HG02642 (cell line): Measurements from ENCODE around the gene IHH.

Source experiments
- ATAC-seq: cut with Tn5 transposase; IDR thresholded peaks from one replicate; pipeline ENCODE4 v1.9.1; 2021; ENCODE audit warnings: mild to moderate bottlenecking; ENCODE audit not compliant: unreplicated experiment, poor library complexity

The IHH gene

DNA sequence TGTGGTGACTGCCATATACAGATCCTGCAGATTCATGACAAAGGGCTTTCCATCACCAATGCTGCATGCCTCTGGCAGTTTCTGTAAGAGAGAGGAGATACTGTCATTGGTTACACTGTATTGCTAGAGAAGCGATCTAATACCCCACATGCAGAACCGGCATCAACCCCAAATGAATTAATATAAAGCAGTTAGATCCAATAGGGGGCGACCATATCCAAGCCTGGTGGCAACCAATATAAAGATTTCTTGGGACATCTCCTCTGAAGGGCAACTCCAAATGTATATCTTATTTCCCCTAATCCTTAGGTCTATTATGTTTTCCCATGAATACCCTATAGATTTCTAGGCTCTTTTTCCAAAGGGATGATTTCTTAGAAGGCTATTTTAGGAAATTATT is 17.4 kb upstream of the IHH start:
- ATAC-seq, result no peak

- no peak for ATAC-seq
These were observed 15.5 kb upstream of the IHH start for GRCh38 chr2:219076253-219076652.

- ATAC-seq, result no peak
These were observed 12.8 kb upstream of the IHH start for GRCh38 chr2:219073413-219074129.

DNA sequence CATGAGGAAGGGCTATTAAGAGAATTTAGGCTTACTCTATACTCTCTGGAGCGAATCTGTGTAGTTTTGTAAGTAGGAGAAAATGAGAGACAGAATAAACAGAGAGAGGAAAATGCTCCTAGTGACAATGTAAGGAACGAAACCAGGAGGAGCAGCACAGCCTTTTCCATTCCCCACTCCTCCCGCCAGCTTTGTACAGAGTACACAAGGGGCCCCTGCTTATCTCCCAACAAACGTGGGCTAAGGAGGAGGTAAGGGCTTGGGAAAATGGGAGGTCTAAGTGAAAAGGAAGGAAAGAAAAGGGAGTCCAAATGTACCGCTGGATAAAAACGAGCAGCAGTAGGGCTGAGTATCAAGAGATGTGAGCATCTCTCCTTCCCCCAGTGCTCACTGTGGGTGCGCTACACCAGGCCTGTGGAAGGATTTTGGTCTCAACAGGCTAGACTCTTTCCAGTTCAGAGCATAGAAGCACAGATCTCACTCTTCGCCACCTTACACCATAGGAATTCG is 12.1 kb upstream of the IHH start:
- ATAC-seq, result no peak

DNA sequence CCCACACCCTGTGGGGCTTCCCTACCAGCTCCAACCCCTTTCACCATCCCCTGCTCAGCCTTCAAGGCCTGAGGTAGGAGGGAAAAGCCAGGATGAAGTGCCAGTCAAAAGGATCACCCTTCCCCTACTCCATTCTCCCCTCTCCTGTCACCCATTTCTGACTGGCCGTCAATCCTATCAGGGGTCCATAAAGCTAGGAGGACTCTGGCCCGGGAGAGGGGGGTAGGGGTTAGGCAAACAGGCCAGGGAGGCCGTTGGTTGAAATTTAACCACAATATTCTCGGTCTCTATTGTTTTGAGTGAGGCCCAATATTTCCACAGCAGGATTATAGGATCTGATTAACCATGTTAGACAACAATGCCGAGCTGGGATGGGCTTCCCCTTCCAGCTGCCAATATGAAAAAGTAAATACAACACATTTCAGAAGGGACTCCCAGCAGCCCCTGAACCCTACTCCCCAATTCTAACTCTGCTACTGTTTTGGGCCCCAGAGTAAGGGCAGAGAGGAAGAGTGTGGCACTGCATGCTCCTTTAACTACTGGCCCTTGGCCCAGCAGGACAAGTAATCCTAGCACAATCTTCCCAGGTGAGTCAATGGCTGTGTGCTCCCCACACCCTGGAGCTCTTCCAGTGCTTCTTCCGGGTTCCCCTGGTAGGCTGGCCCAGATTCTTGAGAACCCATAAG is 10.6 kb upstream of the IHH start:
- no peak for ATAC-seq

- ATAC-seq, result no peak
These were observed 4.8 kb upstream of the IHH start for GRCh38 chr2:219065484-219065883.

GRCh38 chr2:219062081-219062480 is 1.4 kb upstream of the IHH start:
- ATAC-seq, result no peak

DNA sequence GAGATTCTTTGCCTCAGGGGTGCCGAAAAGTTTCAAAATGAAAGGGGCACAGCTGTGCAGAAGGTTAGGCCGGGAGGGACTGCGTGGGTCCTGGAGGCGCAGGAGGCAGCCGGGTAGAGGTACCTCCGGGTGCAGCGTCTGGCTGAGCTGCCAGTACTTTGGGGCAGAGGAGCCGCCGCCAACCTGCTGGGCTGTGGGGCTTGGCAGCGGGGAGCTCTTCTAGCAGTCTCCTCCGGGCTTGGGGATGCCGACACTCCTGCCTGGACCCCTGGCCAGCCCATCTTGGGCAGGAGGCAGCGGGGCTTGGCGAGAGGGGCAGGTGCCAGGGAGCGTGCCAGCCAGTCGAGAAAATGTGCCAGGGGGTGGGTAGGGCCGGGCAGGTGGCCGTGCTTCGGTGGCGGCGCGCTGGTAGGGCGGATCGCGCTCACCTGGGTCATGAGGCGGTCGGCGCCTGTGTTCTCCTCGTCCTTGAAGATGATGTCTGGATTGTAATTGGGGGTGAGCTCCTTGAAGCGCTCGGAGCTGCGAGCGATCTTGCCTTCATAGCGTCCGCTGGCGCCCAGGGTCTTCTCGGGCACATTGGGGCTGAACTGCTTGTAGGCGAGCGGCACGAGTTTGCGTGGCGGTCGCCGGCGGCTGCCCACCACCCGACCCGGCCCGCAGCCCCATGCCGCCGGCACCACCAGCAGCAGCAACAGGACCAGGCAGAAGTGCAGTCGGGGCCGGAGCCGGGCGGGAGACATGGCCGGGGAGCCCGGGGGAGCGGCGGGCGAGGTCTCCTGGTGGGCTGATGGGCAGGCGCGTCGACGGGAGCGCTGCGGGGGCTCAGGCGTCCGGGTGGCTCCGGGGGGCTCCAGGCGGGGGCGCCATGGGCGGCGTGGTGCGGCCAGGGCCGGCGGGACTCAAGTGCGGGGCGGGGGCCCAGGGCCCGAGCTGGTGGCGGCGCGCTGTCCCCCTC is 717 bp downstream of the IHH start:
- ATAC-seq, result no peak

- ATAC-seq, result no peak
These were observed 1.4 kb downstream of the IHH start for GRCh38 chr2:219059375-219059724.

GRCh38 chr2:219058541-219059374 is 2.0 kb downstream of the IHH start:
- no peak for ATAC-seq

GRCh38 chr2:219057709-219058540 is 2.8 kb downstream of the IHH start:
- peak; percentile 95 for ATAC-seq

DNA sequence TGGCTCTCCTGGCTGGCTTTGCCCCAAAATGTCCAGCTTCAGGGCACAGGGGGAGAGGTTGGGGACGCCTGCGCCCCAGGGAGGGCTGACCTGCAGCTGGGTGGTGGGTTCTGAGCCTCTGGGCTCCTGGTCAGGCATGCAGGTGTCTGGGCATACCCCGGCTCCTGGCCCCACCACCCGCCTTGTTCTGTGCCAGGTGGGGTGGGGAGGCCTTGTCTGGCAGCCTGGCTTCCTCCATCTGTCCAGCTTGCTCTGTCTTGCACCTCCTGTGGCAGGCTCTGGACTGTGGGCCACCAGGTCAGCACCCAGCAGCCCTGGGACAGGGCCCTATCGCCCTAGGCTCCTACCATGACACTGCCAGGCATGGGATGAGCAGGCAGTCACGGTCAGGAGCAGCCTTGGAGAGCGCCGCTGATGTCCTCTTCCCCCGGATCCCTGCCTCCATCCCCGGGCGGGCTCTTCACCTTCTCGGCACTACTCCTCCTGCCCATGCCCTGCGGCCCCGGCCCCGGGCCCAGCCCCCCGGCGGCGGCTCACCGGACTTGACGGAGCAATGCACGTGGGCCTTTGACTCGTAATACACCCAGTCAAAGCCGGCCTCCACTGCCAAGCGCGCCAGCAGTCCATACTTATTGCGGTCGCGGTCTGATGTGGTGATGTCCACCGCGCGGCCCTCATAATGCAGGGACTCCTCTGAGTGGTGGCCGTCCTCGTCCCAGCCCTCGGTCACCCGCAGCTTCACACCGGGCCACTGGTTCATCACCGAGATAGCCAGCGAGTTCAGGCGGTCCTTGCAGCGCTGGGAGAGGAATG is 3.6 kb downstream of the IHH start:
- ATAC-seq, result no peak

GRCh38 chr2:219056176-219056895 is 4.4 kb downstream of the IHH start:
- no peak for ATAC-seq

- ATAC-seq, result no peak
These were observed 5.5 kb downstream of the IHH start for GRCh38 chr2:219054956-219055903.

DNA sequence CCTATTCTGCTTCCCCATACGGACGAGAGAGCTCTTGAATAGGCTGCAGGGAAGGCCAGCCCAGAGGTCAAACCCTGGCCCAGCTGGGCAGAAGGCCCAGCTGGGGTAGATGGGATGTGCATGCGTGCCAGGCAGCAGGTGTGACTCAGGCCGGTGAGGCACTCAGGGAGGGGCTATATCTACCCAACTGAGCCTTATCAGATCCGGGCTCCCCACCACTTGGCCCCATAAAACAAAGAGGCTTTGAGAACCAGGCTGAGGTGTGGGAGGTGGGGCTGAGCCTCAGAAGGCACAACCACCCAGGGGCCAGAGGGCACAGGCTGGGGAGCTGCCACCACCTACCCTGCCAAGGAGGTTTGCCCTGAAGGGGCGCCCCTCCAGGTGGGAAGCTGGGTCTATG is 11.4 kb downstream of the IHH start:
- no peak for ATAC-seq

DNA sequence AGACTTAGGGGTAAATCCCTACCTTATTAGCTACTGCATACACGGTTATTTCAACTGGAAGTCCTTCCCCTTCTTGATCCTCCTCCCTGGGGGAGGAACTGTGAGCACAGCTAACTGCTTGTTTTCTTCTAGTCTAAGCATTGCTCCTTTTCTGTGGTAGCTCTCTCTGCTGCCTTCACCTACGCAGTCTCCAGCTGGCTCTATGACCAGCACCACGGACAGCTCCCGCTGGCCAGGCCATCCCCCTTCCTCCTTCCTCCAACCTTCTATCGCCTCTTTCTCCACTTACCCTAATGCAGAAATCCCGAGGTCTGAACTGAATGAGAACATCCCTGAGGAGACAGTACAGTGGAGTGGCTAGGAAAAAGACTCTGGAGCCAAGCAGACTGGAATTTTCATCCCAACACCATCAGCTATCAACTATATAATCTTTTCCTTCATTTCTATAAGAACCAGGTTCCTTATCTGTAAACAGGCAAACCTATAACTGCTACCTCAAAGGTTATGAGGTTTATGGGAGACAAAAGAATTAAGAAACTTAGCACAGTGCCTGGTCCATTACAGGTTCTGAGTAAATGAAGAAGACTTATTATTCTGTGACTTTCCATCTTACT is 14.7 kb downstream of the IHH start:
- ATAC-seq, result no peak
